Uterus (tissue), 4 donors: ENCODE results near the gene PRSS57. TPM values are rescaled to one million over a fixed set of nuclear protein-coding genes. Genes with fewer than 3 reads are reported as not detected.
A peak's percentile ranks its signal among the peaks of the same experiment; 100 is the strongest.

Experiments
- DNase-seq, 2 donors: peaks; one replicate each; pipeline ENCODE4 v3.0.0-alpha.2; 2019 to 2020
- H3K27ac ChIP-seq, 2 donors: fragments of 200-600 bp; sonication (generic); 1 replicate in 1 of 2; 2 replicates in 1 of 2; pipeline ENCODE4 v1.5.1; 2016 to 2018
- H3K27me3 ChIP-seq, 2 donors: fragments of 200-600 bp; sonication (generic); one replicate each; pipeline ENCODE4 v1.5.1; 2018 to 2019; ENCODE audit warnings: control low read depth in 1 of 2
- H3K36me3 ChIP-seq, 2 donors: fragments of 200-600 bp; sonication (generic); one replicate each; pipeline ENCODE4 v1.5.1; 2019; ENCODE audit warnings: control low read depth in 1 of 2
- H3K4me1 ChIP-seq, 2 donors: fragments of 200-600 bp; sonication (generic); one replicate each; pipeline ENCODE4 v1.5.1; 2018 to 2019; ENCODE audit warnings: control low read depth in 1 of 2
- H3K4me3 ChIP-seq, 2 donors: fragments of 200-600 bp; sonication (generic); 1 replicate in 1 of 2; 2 replicates in 1 of 2; pipeline ENCODE4 v1.5.1; 2018 to 2019; ENCODE audit warnings: mild to moderate bottlenecking in 1 of 2
- H3K9me3 ChIP-seq, 2 donors: fragments of 200-600 bp; sonication (generic); one replicate each; pipeline ENCODE4 v1.5.1; 2019; ENCODE audit warnings: control low read depth in 1 of 2
- CTCF ChIP-seq, 4 experiments: fragments of 200-600 bp in 2 of 4; fragments of 450-650 bp in 2 of 4; sonication (generic) in 2 of 4; IDR thresholded peaks; one replicate each; pipeline ENCODE4 v1.5.1; 2016 to 2019; ENCODE audit warnings: antibody characterized with exemption in 4 of 4, mild to moderate bottlenecking in 2 of 4, moderate library complexity in 1 of 4
- POLR2A ChIP-seq, 2 donors: fragments of 450-650 bp; IDR thresholded peaks; one replicate each; pipeline ENCODE4 v1.6.1; 2016; ENCODE audit warnings: antibody characterized with exemption in 2 of 2, mild to moderate bottlenecking in 1 of 2, moderate library complexity in 1 of 2
- intact Hi-C: fragments of 100-400 bp; cut with DNase I; formaldehyde crosslinking; loops from one replicate; pipeline ENCODE4 v1.15.1; 2023; ENCODE audit warnings: low total_unique reads
- total RNA-seq, 4 donors: library from RNA; depleted of rRNA in 3 of 4; stranded (reverse); fragments of >200 nt in 3 of 4; gene quantifications; one replicate each; pipeline versions ENCODE4 v1.1.0 to v1.2.4, GENCODE V29; 2014 to 2023
- donor health status: DM: yes; HTN: yes; CAD: no.

PRSS57 gene
- total RNA-seq, 4 donors from 2014 or later, result not detected

- no peaks in the 10 kb centered on the region for H3K9me3 ChIP-seq
- no peak overlapping the region for H3K4me3 ChIP-seq
- no peak for TF ChIP-seq CTCF (IDR thresholded peaks at IDR 0.05)
- no peak for TF ChIP-seq POLR2A (IDR thresholded peaks at IDR 0.05)
- DNase-seq, result no peak
- H3K36me3 ChIP-seq, result no peaks in the 10 kb centered on the region
- no peak overlapping the region for H3K27ac ChIP-seq
- no peaks in the 10 kb centered on the region for H3K27me3 ChIP-seq
- intact Hi-C loops, result no loop called here
- peaks cover under 1 to 14% of the 10 kb centered on the region in 2 donors for H3K4me1 ChIP-seq
Measured at GRCh38 chr19:715347-715746, 20.1 kb upstream of the PRSS57 start.

GRCh38 chr19:711254-711653, 16.0 kb upstream of the PRSS57 start:
- Histone ChIP-seq H3K27me3 (no peaks in the 10 kb centered on the region), H3K4me1 (peaks cover 0 to 3% of the 10 kb centered on the region in 2 donors), H3K4me3 (no peak overlapping the region), H3K27ac (peak overlapping the region; percentile 88), H3K36me3 (no peaks in the 10 kb centered on the region), H3K9me3 (no peaks in the 10 kb centered on the region)
- DNase-seq, result no peak
- intact Hi-C loops, result no loop called here
- TF ChIP-seq POLR2A (IDR thresholded peaks at IDR 0.05), result no peak
- no peak for TF ChIP-seq CTCF (IDR thresholded peaks at IDR 0.05)

- DNase-seq, result no peak
- intact Hi-C loops, result no loop called here
- Histone ChIP-seq H3K27me3 (no peaks in the 10 kb centered on the region), H3K9me3 (no peaks in the 10 kb centered on the region), H3K27ac (peak overlapping the region; percentile 88), H3K4me1 (peaks cover 0 to 3% of the 10 kb centered on the region in 2 donors), H3K4me3 (peak overlapping the region in 1 of 2 donors; percentile 90), H3K36me3 (no peaks in the 10 kb centered on the region)
- no peak for TF ChIP-seq CTCF (IDR thresholded peaks at IDR 0.05)
- no peak for TF ChIP-seq POLR2A (IDR thresholded peaks at IDR 0.05)
Measured at GRCh38 chr19:710767-711166, 15.5 kb upstream of the PRSS57 start.

GRCh38 chr19:709965-710571, 14.8 kb upstream of the PRSS57 start:
- Histone ChIP-seq H3K9me3 (no peaks in the 10 kb centered on the region), H3K27ac (peak overlapping the region; percentile 88), H3K4me1 (peaks cover 0 to 3% of the 10 kb centered on the region in 2 donors), H3K27me3 (no peaks in the 10 kb centered on the region), H3K4me3 (peak overlapping the region; percentile 48 to 90), H3K36me3 (no peaks in the 10 kb centered on the region)
- TF ChIP-seq POLR2A (IDR thresholded peaks at IDR 0.05) (peak in 1 of 2 donors; percentile 20), CTCF (IDR thresholded peaks at IDR 0.05) (no peak)
- DNase-seq, result peak in 1 of 2 donors; percentile 55
- intact Hi-C loops, result no loop called here

- peak overlapping the region; percentile 48 to 90 for H3K4me3 ChIP-seq
- intact Hi-C loops, result no loop called here
- H3K9me3 ChIP-seq, result no peaks in the 10 kb centered on the region
- H3K27ac ChIP-seq, result peak overlapping the region; percentile 88
- peaks cover 0 to 3% of the 10 kb centered on the region in 2 donors for H3K4me1 ChIP-seq
- no peaks in the 10 kb centered on the region for H3K36me3 ChIP-seq
- TF ChIP-seq POLR2A (IDR thresholded peaks at IDR 0.05), result no peak
- no peak for TF ChIP-seq CTCF (IDR thresholded peaks at IDR 0.05)
- H3K27me3 ChIP-seq, result no peaks in the 10 kb centered on the region
- no peak for DNase-seq
Measured at GRCh38 chr19:709196-709964, 14.1 kb upstream of the PRSS57 start.
